Measurements from ENCODE around the gene PHACTR1. TPM values are rescaled to one million over a fixed set of nuclear protein-coding genes. Genes with fewer than 3 reads are reported as not detected.

The PHACTR1 gene
- total RNA-seq, 2 experiments from 2014 or later = 0.79 to 1.5 TPM

- POLR2A ChIA-PET = no interaction called here
- H3K9me3 Mint-ChIP-seq = no peaks in the 10 kb centered on the region
- no peak overlapping the region for H3K27ac Mint-ChIP-seq
- H3K27me3 Mint-ChIP-seq = peaks cover 23% of the 10 kb centered on the region
- ATAC-seq (ENCODE audit: low read depth) = no peak
- DNase-seq = no peak
- H3K4me1 Mint-ChIP-seq = no peaks in the 10 kb centered on the region
- H3K4me3 Mint-ChIP-seq = no peak overlapping the region
- H3K36me3 Mint-ChIP-seq = no peaks in the 10 kb centered on the region
Measured at GRCh38 chr6:13024616-13025015, 308.0 kb downstream of the PHACTR1 start.

GRCh38 chr6:13025893-13026499 lies 309.4 kb downstream of the PHACTR1 start:
- Mint-ChIP-seq H3K27ac (no peak overlapping the region), H3K27me3 (peaks cover 30% of the 10 kb centered on the region), H3K4me3 (no peak overlapping the region), H3K36me3 (no peaks in the 10 kb centered on the region), H3K9me3 (no peaks in the 10 kb centered on the region), H3K4me1 (no peaks in the 10 kb centered on the region)
- POLR2A ChIA-PET = no interaction called here
- DNase-seq (no peak), ATAC-seq (ENCODE audit: low read depth) (no peak)

- no peaks in the 10 kb centered on the region for H3K4me1 Mint-ChIP-seq
- ATAC-seq (ENCODE audit: low read depth) (no peak), DNase-seq (no peak)
- H3K36me3 Mint-ChIP-seq = no peaks in the 10 kb centered on the region
- H3K4me3 Mint-ChIP-seq = no peak overlapping the region
- no peaks in the 10 kb centered on the region for H3K9me3 Mint-ChIP-seq
- H3K27me3 Mint-ChIP-seq = peaks cover 31% of the 10 kb centered on the region
- H3K27ac Mint-ChIP-seq = no peak overlapping the region
- POLR2A ChIA-PET = no interaction called here
Measured at GRCh38 chr6:13026557-13026956, 310.0 kb downstream of the PHACTR1 start.

- H3K4me3 Mint-ChIP-seq = no peak overlapping the region
- H3K9me3 Mint-ChIP-seq = no peaks in the 10 kb centered on the region
- DNase-seq (no peak), ATAC-seq (ENCODE audit: low read depth) (no peak)
- POLR2A ChIA-PET = no interaction called here
- no peaks in the 10 kb centered on the region for H3K36me3 Mint-ChIP-seq
- no peaks in the 10 kb centered on the region for H3K4me1 Mint-ChIP-seq
- no peak overlapping the region for H3K27ac Mint-ChIP-seq
- H3K27me3 Mint-ChIP-seq = peaks cover 31% of the 10 kb centered on the region
Measured at GRCh38 chr6:13027207-13027606, 310.6 kb downstream of the PHACTR1 start.

GRCh38 chr6:13030396-13030795 lies 313.8 kb downstream of the PHACTR1 start:
- H3K27ac Mint-ChIP-seq = no peak overlapping the region
- H3K4me1 Mint-ChIP-seq = no peaks in the 10 kb centered on the region
- H3K27me3 Mint-ChIP-seq = peaks cover 30% of the 10 kb centered on the region
- H3K4me3 Mint-ChIP-seq = no peak overlapping the region
- H3K36me3 Mint-ChIP-seq = no peaks in the 10 kb centered on the region
- POLR2A ChIA-PET = no interaction called here
- no peak for DNase-seq
- no peak for ATAC-seq (ENCODE audit: low read depth)
- no peaks in the 10 kb centered on the region for H3K9me3 Mint-ChIP-seq

GRCh38 chr6:13032566-13032965 lies 316.0 kb downstream of the PHACTR1 start:
- POLR2A ChIA-PET = no interaction called here
- Mint-ChIP-seq H3K36me3 (no peaks in the 10 kb centered on the region), H3K27me3 (peaks cover 22% of the 10 kb centered on the region), H3K27ac (no peak overlapping the region), H3K4me3 (no peak overlapping the region), H3K4me1 (no peaks in the 10 kb centered on the region), H3K9me3 (no peaks in the 10 kb centered on the region)
- ATAC-seq (ENCODE audit: low read depth) = no peak
- DNase-seq = no peak

GRCh38 chr6:13033145-13033544 lies 316.6 kb downstream of the PHACTR1 start:
- Mint-ChIP-seq H3K27me3 (peaks cover 22% of the 10 kb centered on the region), H3K27ac (no peak overlapping the region), H3K36me3 (no peaks in the 10 kb centered on the region), H3K4me3 (no peak overlapping the region), H3K9me3 (no peaks in the 10 kb centered on the region), H3K4me1 (no peaks in the 10 kb centered on the region)
- DNase-seq = no peak
- POLR2A ChIA-PET = no interaction called here
- no peak for ATAC-seq (ENCODE audit: low read depth)

GRCh38 chr6:13034316-13034715 lies 317.7 kb downstream of the PHACTR1 start:
- ATAC-seq (ENCODE audit: low read depth) (no peak), DNase-seq (no peak)
- H3K27ac Mint-ChIP-seq = no peak overlapping the region
- H3K36me3 Mint-ChIP-seq = no peaks in the 10 kb centered on the region
- H3K4me1 Mint-ChIP-seq = no peaks in the 10 kb centered on the region
- POLR2A ChIA-PET = no interaction called here
- peaks cover 22% of the 10 kb centered on the region for H3K27me3 Mint-ChIP-seq
- H3K9me3 Mint-ChIP-seq = no peaks in the 10 kb centered on the region
- no peak overlapping the region for H3K4me3 Mint-ChIP-seq

GRCh38 chr6:13035606-13036005 lies 319.0 kb downstream of the PHACTR1 start:
- Mint-ChIP-seq H3K36me3 (no peaks in the 10 kb centered on the region), H3K9me3 (no peaks in the 10 kb centered on the region), H3K27me3 (peaks cover 18% of the 10 kb centered on the region), H3K4me1 (no peaks in the 10 kb centered on the region), H3K4me3 (no peak overlapping the region), H3K27ac (no peak overlapping the region)
- ATAC-seq (ENCODE audit: low read depth) (no peak), DNase-seq (no peak)
- POLR2A ChIA-PET = no interaction called here

- no peak for ATAC-seq (ENCODE audit: low read depth)
- H3K36me3 Mint-ChIP-seq = no peaks in the 10 kb centered on the region
- POLR2A ChIA-PET = no interaction called here
- H3K27me3 Mint-ChIP-seq = peaks cover 10% of the 10 kb centered on the region
- H3K4me3 Mint-ChIP-seq = no peak overlapping the region
- H3K4me1 Mint-ChIP-seq = peaks cover 2% of the 10 kb centered on the region
- no peak overlapping the region for H3K27ac Mint-ChIP-seq
- H3K9me3 Mint-ChIP-seq = no peaks in the 10 kb centered on the region
- no peak for DNase-seq
Measured at GRCh38 chr6:13038315-13038714, 321.7 kb downstream of the PHACTR1 start.

- no peaks in the 10 kb centered on the region for H3K9me3 Mint-ChIP-seq
- peaks cover 2% of the 10 kb centered on the region for H3K4me1 Mint-ChIP-seq
- H3K4me3 Mint-ChIP-seq = no peak overlapping the region
Measured at GRCh38 chr6:13038741-13039190, 322.2 kb downstream of the PHACTR1 start.

GRCh38 chr6:13044390-13044789 lies 327.8 kb downstream of the PHACTR1 start:
- POLR2A ChIA-PET = no interaction called here
- no peak for ATAC-seq (ENCODE audit: low read depth)

More at GRCh38 chr6:13038741-13039190, 322.2 kb downstream of the PHACTR1 start:
- Mint-ChIP-seq H3K27ac (no peak overlapping the region), H3K36me3 (no peaks in the 10 kb centered on the region), H3K27me3 (peaks cover 10% of the 10 kb centered on the region)
- POLR2A ChIA-PET = no interaction called here
- DNase-seq (no peak), ATAC-seq (ENCODE audit: low read depth) (no peak)

GRCh38 chr6:13044896-13045295 lies 328.3 kb downstream of the PHACTR1 start:
- Mint-ChIP-seq H3K4me3 (no peak overlapping the region), H3K9me3 (no peaks in the 10 kb centered on the region), H3K4me1 (peaks cover 2% of the 10 kb centered on the region), H3K27me3 (peaks cover 16% of the 10 kb centered on the region), H3K36me3 (no peaks in the 10 kb centered on the region), H3K27ac (no peak overlapping the region)
- no peak for ATAC-seq (ENCODE audit: low read depth)
- POLR2A ChIA-PET = no interaction called here
- no peak for DNase-seq

More at GRCh38 chr6:13044390-13044789, 327.8 kb downstream of the PHACTR1 start:
- H3K27me3 Mint-ChIP-seq = peaks cover 16% of the 10 kb centered on the region
- H3K9me3 Mint-ChIP-seq = no peaks in the 10 kb centered on the region
- no peak overlapping the region for H3K4me3 Mint-ChIP-seq
- H3K27ac Mint-ChIP-seq = no peak overlapping the region
- H3K4me1 Mint-ChIP-seq = peaks cover 2% of the 10 kb centered on the region
- DNase-seq = no peak
- H3K36me3 Mint-ChIP-seq = no peaks in the 10 kb centered on the region

- Mint-ChIP-seq H3K27ac (no peak overlapping the region), H3K4me1 (peaks cover 2% of the 10 kb centered on the region), H3K27me3 (peaks cover 16% of the 10 kb centered on the region), H3K9me3 (no peaks in the 10 kb centered on the region), H3K36me3 (no peaks in the 10 kb centered on the region), H3K4me3 (no peak overlapping the region)
- POLR2A ChIA-PET = no interaction called here
- ATAC-seq (ENCODE audit: low read depth) = no peak
- DNase-seq = no peak
Measured at GRCh38 chr6:13045676-13046075, 329.1 kb downstream of the PHACTR1 start.

GRCh38 chr6:13046084-13046483 lies 329.5 kb downstream of the PHACTR1 start:
- DNase-seq = no peak
- Mint-ChIP-seq H3K27me3 (peaks cover 18% of the 10 kb centered on the region), H3K27ac (no peak overlapping the region), H3K4me1 (peaks cover 2% of the 10 kb centered on the region), H3K9me3 (no peaks in the 10 kb centered on the region), H3K4me3 (no peak overlapping the region), H3K36me3 (no peaks in the 10 kb centered on the region)
- POLR2A ChIA-PET = no interaction called here
- no peak for ATAC-seq (ENCODE audit: low read depth)
